ENCODE measurements around the gene CYP3A5. TPM values are rescaled to one million over a fixed set of nuclear protein-coding genes. Genes with fewer than 3 reads are reported as not detected.

Gene CYP3A5
- total RNA-seq, 1 donor from 2014 or later: 1.0 TPM

DNA sequence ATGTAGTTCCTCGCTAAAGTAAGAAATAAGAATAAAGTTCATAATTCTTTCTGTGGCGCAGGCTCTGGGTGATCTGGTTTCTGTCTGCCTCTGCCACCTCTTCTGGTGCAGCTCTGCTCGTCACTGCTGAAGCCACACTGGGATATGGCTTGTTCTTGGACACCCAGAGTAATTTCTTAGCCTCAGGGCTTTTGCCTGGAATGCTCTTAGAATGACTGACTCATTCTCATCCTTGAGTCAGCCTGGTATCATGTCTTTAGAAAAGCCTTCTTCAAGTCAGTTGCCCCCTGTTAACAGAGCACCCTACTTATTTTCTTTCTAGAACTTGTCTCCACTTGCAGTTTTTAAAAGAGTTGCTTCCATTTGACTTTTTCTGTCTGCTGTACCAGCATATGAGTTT lies 61.1 kb downstream of the CYP3A5 start:
- Histone ChIP-seq H3K27me3 (ENCODE audit: control insufficient read depth in 3 of 3, insufficient read depth in 3 of 3, low read length in 3 of 3) (no peaks in the 10 kb centered on the region), H3K4me1 (ENCODE audit: control insufficient read depth in 3 of 3, insufficient read depth in 3 of 3, low read length in 3 of 3) (peaks cover 9 to 16% (median 11%) of the 10 kb centered on the region in 3 donors), H3K27ac (ENCODE audit: low read depth, low read length) (no peak overlapping the region), H3K9me3 (ENCODE audit: control insufficient read depth in 3 of 3, low read length in 3 of 3) (no peaks in the 10 kb centered on the region), H3K36me3 (ENCODE audit: control insufficient read depth in 3 of 3, insufficient read depth in 3 of 3, low read length in 3 of 3) (peaks cover 42 to 54% (median 50%) of the 10 kb centered on the region in 3 donors), H3K4me3 (ENCODE audit: low read length in 3 of 3) (no peak overlapping the region), H3K9ac (ENCODE audit: low read depth in 1 of 3, low read length in 3 of 3) (no peak overlapping the region)

DNA sequence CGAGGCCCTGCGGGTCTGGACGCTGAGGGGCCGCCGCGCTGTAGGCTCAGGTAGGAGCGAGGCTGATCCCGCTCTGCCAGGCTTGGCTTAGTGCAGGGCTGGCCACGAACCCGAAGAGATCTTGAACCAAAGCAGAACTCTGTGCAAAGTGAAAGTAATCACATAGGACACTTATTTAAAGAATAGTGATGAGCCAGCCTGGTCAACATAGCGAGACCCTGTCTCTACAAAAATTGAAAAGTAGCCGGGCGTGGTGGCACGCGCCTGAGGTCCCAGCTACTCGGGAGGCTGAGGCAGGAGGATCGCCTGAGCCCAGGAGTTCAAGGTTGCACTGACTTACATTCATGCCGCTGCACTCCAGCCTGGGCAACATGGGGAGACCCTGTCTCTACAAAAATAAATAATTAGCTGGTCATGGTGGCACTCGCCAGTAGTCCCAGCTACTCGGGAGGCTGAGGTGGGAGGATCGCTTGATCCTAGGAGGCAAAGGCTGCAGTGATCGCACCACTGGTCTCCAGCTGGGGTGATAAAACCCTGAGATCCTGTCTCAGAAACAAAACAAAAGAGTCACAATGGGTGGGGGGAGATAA lies 62.5 kb downstream of the CYP3A5 start:
- Histone ChIP-seq H3K27ac (ENCODE audit: low read depth, low read length) (peak overlapping the region; percentile 80), H3K4me1 (ENCODE audit: control insufficient read depth in 3 of 3, insufficient read depth in 3 of 3, low read length in 3 of 3) (peaks cover 9 to 16% (median 11%) of the 10 kb centered on the region in 3 donors), H3K9me3 (ENCODE audit: control insufficient read depth in 3 of 3, low read length in 3 of 3) (no peaks in the 10 kb centered on the region), H3K4me3 (ENCODE audit: low read length in 3 of 3) (peak overlapping the region; percentile 100), H3K9ac (ENCODE audit: low read depth in 1 of 3, low read length in 3 of 3) (peak overlapping the region; percentile 91 to 99 (median 98)), H3K27me3 (ENCODE audit: control insufficient read depth in 3 of 3, insufficient read depth in 3 of 3, low read length in 3 of 3) (no peaks in the 10 kb centered on the region), H3K36me3 (ENCODE audit: control insufficient read depth in 3 of 3, insufficient read depth in 3 of 3, low read length in 3 of 3) (peaks cover 29 to 40% (median 38%) of the 10 kb centered on the region in 3 donors)

DNA sequence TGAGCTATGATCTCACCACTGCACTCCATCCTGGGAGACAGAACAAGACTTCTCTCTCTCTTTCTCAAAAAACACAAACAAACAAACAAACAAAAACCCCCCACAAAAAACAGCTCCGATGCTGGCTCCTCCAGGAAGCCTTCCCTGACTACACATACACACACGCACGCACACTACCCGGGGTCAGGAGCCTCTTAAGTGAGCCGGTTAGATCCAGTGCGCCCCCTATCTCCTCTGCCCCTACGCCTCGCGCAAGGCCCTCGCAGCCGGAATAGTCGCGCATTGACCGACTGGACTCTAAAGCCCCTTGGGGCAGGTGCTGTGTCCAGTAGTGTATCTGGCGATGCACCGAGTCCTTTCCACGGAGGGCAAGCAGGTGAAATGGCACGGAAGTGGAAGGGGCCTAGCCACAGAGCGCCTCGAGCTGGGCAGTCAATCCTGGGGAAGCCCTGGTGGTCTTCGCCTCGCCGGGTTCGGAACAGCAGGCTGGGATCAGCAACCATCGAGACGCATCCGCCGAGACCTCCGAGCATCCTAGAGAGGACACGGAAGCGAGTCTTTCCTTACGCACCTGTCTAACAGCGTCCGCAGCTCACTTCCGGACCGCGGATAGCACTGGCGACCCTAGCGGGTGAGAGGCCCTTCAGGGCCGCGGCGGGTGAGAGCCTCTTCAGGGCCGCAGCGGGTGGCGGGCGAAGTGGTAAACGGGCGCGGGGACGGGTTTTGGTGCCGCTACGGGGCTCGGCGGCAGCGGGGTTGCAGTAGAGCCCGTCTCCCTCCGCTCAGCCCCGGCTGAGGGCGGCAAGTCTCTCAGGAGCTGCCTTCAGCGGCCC lies 63.2 kb downstream of the CYP3A5 start, which contains the start of gene ZSCAN25:
Gene ZSCAN25, plus strand, starts transcription at position 588 of the 833 bp plus-strand sequence. CDS start 2,661 bp downstream, outside the sequence.
- Histone ChIP-seq H3K4me1 (ENCODE audit: control insufficient read depth in 3 of 3, insufficient read depth in 3 of 3, low read length in 3 of 3) (peaks cover 9 to 16% (median 11%) of the 10 kb centered on the region in 3 donors), H3K27ac (ENCODE audit: low read depth, low read length) (peak within 1 kb of the TSS; percentile 80), H3K36me3 (ENCODE audit: control insufficient read depth in 3 of 3, insufficient read depth in 3 of 3, low read length in 3 of 3) (peaks cover 24 to 32% (median 31%) of the 10 kb centered on the region in 3 donors), H3K9me3 (ENCODE audit: control insufficient read depth in 3 of 3, low read length in 3 of 3) (no peaks in the 10 kb centered on the region), H3K27me3 (ENCODE audit: control insufficient read depth in 3 of 3, insufficient read depth in 3 of 3, low read length in 3 of 3) (no peaks in the 10 kb centered on the region), H3K4me3 (ENCODE audit: low read length in 3 of 3) (peak within 1 kb of the TSS; percentile 100), H3K9ac (ENCODE audit: low read depth in 1 of 3, low read length in 3 of 3) (peak within 1 kb of the TSS; percentile 91 to 99 (median 98))

DNA sequence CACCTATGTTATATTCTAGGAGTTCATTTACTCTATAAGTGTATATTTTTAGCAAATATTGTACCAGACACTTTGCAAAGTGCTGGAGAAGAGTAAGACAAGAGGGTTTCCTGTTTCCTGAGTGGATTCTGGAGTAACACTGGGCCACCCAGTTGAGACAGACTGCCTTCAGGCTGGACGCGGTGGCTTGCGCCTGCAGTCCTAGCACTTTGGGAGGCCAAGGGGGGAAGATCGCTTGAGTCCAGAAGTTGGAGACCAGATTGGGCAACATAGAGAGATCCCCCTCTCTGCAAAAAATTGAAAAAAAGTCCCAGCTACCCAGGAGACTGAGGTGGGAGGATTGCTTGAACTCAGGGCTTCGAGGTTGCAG lies 63.8 kb downstream of the CYP3A5 start:
- peak overlapping the region; percentile 80 for H3K27ac ChIP-seq (ENCODE audit: low read depth, low read length)
- H3K27me3 ChIP-seq (ENCODE audit: control insufficient read depth in 3 of 3, insufficient read depth in 3 of 3, low read length in 3 of 3): no peaks in the 10 kb centered on the region
- no peaks in the 10 kb centered on the region for H3K9me3 ChIP-seq (ENCODE audit: control insufficient read depth in 3 of 3, low read length in 3 of 3)
- peak overlapping the region; percentile 100 for H3K4me3 ChIP-seq (ENCODE audit: low read length in 3 of 3)
- peaks cover 9 to 16% (median 11%) of the 10 kb centered on the region in 3 donors for H3K4me1 ChIP-seq (ENCODE audit: control insufficient read depth in 3 of 3, insufficient read depth in 3 of 3, low read length in 3 of 3)
- peaks cover 19 to 26% (median 25%) of the 10 kb centered on the region in 3 donors for H3K36me3 ChIP-seq (ENCODE audit: control insufficient read depth in 3 of 3, insufficient read depth in 3 of 3, low read length in 3 of 3)
- peak overlapping the region in 2 of 3 donors; percentile 91 to 98 for H3K9ac ChIP-seq (ENCODE audit: low read depth in 1 of 3, low read length in 3 of 3)

DNA sequence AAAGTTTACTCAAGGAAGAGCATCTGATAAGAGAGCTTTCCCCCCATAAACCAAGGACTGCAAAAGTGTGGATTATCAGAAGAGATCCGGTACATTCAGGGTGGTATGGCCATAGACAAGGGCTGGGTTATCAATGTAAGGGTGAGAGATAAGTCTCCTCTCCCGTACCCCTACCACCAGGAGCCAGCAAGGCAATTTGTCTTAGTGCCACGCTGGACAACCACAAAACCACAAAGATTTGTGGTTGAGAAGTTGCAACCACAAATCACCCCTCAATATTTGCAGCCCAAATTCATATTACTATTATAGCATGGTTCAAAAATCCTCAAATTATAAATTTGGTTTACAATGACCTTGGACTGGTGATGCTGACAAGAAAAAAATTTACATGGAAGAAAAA lies 65.3 kb downstream of the CYP3A5 start:
- no peak overlapping the region for H3K9ac ChIP-seq (ENCODE audit: low read depth in 1 of 3, low read length in 3 of 3)
- H3K27ac ChIP-seq (ENCODE audit: low read depth, low read length): no peak overlapping the region
- H3K9me3 ChIP-seq (ENCODE audit: control insufficient read depth in 3 of 3, low read length in 3 of 3): no peaks in the 10 kb centered on the region
- H3K36me3 ChIP-seq (ENCODE audit: control insufficient read depth in 3 of 3, insufficient read depth in 3 of 3, low read length in 3 of 3): peaks cover 6 to 12% (median 10%) of the 10 kb centered on the region in 3 donors
- H3K4me3 ChIP-seq (ENCODE audit: low read length in 3 of 3): no peak overlapping the region
- peaks cover 9 to 16% (median 11%) of the 10 kb centered on the region in 3 donors for H3K4me1 ChIP-seq (ENCODE audit: control insufficient read depth in 3 of 3, insufficient read depth in 3 of 3, low read length in 3 of 3)
- no peaks in the 10 kb centered on the region for H3K27me3 ChIP-seq (ENCODE audit: control insufficient read depth in 3 of 3, insufficient read depth in 3 of 3, low read length in 3 of 3)

DNA sequence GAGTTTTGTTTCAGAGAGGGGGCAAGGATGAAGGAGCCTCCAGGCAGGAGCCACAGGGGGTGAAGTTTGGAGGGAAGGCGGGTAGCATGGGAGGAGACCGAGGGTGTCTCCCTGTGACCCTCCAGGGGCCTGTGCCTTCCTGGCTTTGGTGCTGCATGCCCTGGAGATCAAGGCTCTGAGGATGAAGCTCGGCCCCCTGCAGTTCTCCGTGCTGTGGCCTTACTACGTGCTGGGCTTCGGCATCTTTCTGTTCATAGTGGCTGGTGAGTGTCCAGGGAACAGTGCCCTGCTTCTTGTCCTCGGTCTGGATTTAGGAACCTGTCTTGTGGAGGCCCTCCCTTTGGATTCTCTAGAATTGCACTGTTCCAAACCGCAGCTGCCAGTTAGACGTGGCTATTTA lies 72.2 kb downstream of the CYP3A5 start:
- Histone ChIP-seq H3K36me3 (ENCODE audit: control insufficient read depth in 3 of 3, insufficient read depth in 3 of 3, low read length in 3 of 3) (no peaks in the 10 kb centered on the region), H3K27ac (ENCODE audit: low read depth, low read length) (no peak overlapping the region), H3K4me3 (ENCODE audit: low read length in 3 of 3) (no peak overlapping the region), H3K4me1 (ENCODE audit: control insufficient read depth in 3 of 3, insufficient read depth in 3 of 3, low read length in 3 of 3) (no peaks in the 10 kb centered on the region), H3K9ac (ENCODE audit: low read depth in 1 of 3, low read length in 3 of 3) (no peak overlapping the region), H3K27me3 (ENCODE audit: control insufficient read depth in 3 of 3, insufficient read depth in 3 of 3, low read length in 3 of 3) (no peaks in the 10 kb centered on the region), H3K9me3 (ENCODE audit: control insufficient read depth in 3 of 3, low read length in 3 of 3) (no peaks in the 10 kb centered on the region)

DNA sequence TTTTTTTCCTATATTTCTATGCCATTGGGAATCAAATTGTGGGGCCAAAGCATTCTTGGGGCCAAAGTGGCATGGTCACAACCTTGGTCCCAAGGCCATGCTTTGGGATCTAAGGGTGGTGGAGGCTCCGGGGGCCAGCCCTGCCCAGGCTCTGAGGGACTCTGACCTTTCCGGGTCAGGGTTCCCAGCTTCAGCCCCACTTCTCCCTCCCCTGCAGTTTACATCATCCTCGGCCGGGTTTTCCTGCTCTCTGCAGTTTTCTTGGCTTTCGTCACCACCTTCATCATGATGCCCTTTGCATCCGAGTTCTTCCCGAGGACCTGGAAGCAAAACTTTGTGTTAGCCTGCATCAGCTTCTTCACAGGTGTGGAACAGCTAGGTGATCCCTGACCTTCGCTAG lies 73.3 kb downstream of the CYP3A5 start:
- no peak overlapping the region for H3K4me3 ChIP-seq (ENCODE audit: low read length in 3 of 3)
- H3K27me3 ChIP-seq (ENCODE audit: control insufficient read depth in 3 of 3, insufficient read depth in 3 of 3, low read length in 3 of 3): no peaks in the 10 kb centered on the region
- no peaks in the 10 kb centered on the region for H3K9me3 ChIP-seq (ENCODE audit: control insufficient read depth in 3 of 3, low read length in 3 of 3)
- H3K27ac ChIP-seq (ENCODE audit: low read depth, low read length): no peak overlapping the region
- H3K4me1 ChIP-seq (ENCODE audit: control insufficient read depth in 3 of 3, insufficient read depth in 3 of 3, low read length in 3 of 3): no peaks in the 10 kb centered on the region
- H3K9ac ChIP-seq (ENCODE audit: low read depth in 1 of 3, low read length in 3 of 3): no peak overlapping the region
- no peaks in the 10 kb centered on the region for H3K36me3 ChIP-seq (ENCODE audit: control insufficient read depth in 3 of 3, insufficient read depth in 3 of 3, low read length in 3 of 3)

DNA sequence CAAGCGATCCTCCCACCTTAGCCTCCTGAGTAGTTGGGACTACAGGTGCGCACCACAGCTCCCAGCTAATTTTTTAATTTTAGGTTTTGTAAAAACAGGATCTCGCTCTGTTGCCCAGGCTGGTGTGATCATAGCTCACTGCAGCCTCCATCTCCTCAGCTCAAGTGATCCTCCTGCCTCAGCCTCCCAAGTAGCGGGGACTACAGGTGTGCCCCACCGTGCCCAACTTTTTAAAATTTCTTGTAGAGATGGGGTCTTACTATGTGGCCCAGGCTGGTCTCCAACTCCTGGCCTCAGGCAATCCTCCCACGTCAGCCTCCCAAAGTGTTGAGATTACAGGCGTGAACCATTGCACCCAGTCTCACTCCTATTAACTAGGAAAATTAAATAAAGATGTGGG lies 74.3 kb downstream of the CYP3A5 start:
- Histone ChIP-seq H3K36me3 (ENCODE audit: control insufficient read depth in 3 of 3, insufficient read depth in 3 of 3, low read length in 3 of 3) (no peaks in the 10 kb centered on the region), H3K4me3 (ENCODE audit: low read length in 3 of 3) (no peak overlapping the region), H3K4me1 (ENCODE audit: control insufficient read depth in 3 of 3, insufficient read depth in 3 of 3, low read length in 3 of 3) (no peaks in the 10 kb centered on the region), H3K9ac (ENCODE audit: low read depth in 1 of 3, low read length in 3 of 3) (no peak overlapping the region), H3K27me3 (ENCODE audit: control insufficient read depth in 3 of 3, insufficient read depth in 3 of 3, low read length in 3 of 3) (no peaks in the 10 kb centered on the region), H3K9me3 (ENCODE audit: control insufficient read depth in 3 of 3, low read length in 3 of 3) (no peaks in the 10 kb centered on the region), H3K27ac (ENCODE audit: low read depth, low read length) (no peak overlapping the region)

DNA sequence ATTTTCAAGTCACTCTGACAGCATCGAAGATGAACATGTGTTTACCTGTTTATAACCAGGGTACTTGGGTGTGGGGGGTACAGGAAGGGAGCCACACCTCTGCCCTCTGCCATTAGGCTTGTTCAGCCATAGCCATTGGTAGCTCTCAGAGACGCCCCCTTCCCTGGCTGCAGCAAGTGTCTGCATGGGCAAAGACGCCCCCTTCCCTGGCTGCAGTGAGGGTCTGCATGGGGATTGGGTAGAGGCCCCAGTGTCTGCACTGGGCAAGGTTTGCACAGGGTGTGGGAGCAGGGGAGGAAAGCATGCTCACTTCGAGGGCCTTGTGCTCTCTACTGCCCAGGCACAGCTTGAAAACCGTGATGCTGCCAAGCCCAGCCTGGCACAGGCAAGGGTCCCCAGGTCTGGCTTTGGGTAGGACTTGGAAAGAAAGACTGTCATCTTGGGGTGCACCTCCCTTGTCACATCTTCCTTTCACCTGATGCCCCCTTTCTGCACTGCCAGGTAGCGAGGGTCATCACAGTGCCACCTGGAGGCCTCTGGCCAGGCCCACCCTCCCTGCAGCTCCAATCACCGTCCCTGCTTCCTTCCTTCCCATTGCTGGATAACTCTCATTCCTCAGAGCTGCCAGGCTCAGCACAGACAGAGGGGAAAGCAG lies 78.0 kb downstream of the CYP3A5 start:
- no peak overlapping the region for H3K9ac ChIP-seq (ENCODE audit: low read depth in 1 of 3, low read length in 3 of 3)
- no peaks in the 10 kb centered on the region for H3K4me1 ChIP-seq (ENCODE audit: control insufficient read depth in 3 of 3, insufficient read depth in 3 of 3, low read length in 3 of 3)
- H3K27ac ChIP-seq (ENCODE audit: low read depth, low read length): no peak overlapping the region

DNA sequence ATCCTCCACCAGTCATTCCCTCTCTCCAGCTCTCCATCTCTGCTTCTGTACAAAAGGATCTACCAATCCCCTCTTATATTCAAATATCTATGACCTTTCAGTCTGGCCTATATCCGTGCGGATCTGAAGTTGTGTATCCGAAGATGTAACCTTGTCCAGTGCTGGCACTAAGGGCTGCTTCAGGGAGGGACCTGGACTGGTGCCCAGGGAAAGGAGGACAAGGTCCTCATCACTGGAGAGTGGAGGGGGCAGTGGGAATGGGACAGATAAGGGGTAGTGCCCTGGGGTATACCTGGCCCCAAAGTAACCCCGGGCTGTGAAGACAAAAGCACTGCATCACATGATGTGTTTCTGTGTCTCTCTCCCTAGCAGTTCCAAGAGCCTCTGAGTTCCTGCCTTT lies 80.0 kb downstream of the CYP3A5 start:
- H3K4me1 ChIP-seq (ENCODE audit: control insufficient read depth in 3 of 3, insufficient read depth in 3 of 3, low read length in 3 of 3): no peaks in the 10 kb centered on the region
- H3K27ac ChIP-seq (ENCODE audit: low read depth, low read length): no peak overlapping the region
- no peaks in the 10 kb centered on the region for H3K9me3 ChIP-seq (ENCODE audit: control insufficient read depth in 3 of 3, low read length in 3 of 3)
- H3K9ac ChIP-seq (ENCODE audit: low read depth in 1 of 3, low read length in 3 of 3): no peak overlapping the region
- no peaks in the 10 kb centered on the region for H3K27me3 ChIP-seq (ENCODE audit: control insufficient read depth in 3 of 3, insufficient read depth in 3 of 3, low read length in 3 of 3)
- H3K36me3 ChIP-seq (ENCODE audit: control insufficient read depth in 3 of 3, insufficient read depth in 3 of 3, low read length in 3 of 3): no peaks in the 10 kb centered on the region
- H3K4me3 ChIP-seq (ENCODE audit: low read length in 3 of 3): no peak overlapping the region

More for the DNA sequence above, 78.0 kb downstream of the CYP3A5 start:
- Histone ChIP-seq H3K4me3 (ENCODE audit: low read length in 3 of 3) (no peak overlapping the region), H3K27me3 (ENCODE audit: control insufficient read depth in 3 of 3, insufficient read depth in 3 of 3, low read length in 3 of 3) (no peaks in the 10 kb centered on the region), H3K36me3 (ENCODE audit: control insufficient read depth in 3 of 3, insufficient read depth in 3 of 3, low read length in 3 of 3) (no peaks in the 10 kb centered on the region), H3K9me3 (ENCODE audit: control insufficient read depth in 3 of 3, low read length in 3 of 3) (no peaks in the 10 kb centered on the region)

Data from skeletal muscle tissue (tissue), 4 donors.